Transverse colon (tissue), 4 donors: Measurements from ENCODE around the gene CEACAM21.

Experiments used
- EP300 ChIP-seq: sonication (generic); formaldehyde crosslinking; IDR thresholded peaks from one replicate; pipeline ENCODE4 v1.6.1; 2017; ENCODE audit warnings: antibody characterized with exemption, low read depth
- POLR2AphosphoS5 ChIP-seq, 3 donors: sonication (generic); formaldehyde crosslinking; IDR thresholded peaks; one replicate each; pipeline ENCODE4 v1.6.1; 2016; ENCODE audit warnings: antibody characterized with exemption in 3 of 3
- TF ChIP-seq, protein P1 (sequence below), 5 experiments: fragments of 200-600 bp in 3 of 5; fragments of 450-650 bp in 2 of 5; sonication (generic) in 3 of 5; IDR thresholded peaks; 1 replicate in 2 of 5; 2 replicates in 3 of 5; pipeline ENCODE4 v1.5.1; 2016 to 2017; ENCODE audit warnings: antibody characterized with exemption in 5 of 5, inconsistent platforms in 3 of 5, mild to moderate bottlenecking in 2 of 5, moderate library complexity in 1 of 5

DNA sequence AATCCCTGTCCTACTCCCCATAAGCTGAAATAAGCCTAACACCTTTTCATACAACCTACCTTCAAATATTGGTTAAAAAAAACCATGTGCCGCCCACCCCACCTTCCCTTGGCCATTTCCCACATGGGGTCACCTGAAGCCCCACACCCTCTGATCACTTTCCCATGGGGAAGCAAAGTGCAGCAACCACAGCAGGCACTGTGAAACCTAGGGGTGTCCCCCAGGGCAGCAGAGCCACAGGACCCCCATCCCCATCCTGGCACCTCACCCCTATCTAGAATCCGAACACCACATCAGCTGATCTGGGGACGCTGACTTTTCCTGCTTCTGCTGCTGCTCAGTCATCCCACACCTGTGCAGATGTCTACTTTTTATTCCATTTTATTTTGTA lies 19.9 kb downstream of the CEACAM21 start:
- TF ChIP-seq, protein P1, sequence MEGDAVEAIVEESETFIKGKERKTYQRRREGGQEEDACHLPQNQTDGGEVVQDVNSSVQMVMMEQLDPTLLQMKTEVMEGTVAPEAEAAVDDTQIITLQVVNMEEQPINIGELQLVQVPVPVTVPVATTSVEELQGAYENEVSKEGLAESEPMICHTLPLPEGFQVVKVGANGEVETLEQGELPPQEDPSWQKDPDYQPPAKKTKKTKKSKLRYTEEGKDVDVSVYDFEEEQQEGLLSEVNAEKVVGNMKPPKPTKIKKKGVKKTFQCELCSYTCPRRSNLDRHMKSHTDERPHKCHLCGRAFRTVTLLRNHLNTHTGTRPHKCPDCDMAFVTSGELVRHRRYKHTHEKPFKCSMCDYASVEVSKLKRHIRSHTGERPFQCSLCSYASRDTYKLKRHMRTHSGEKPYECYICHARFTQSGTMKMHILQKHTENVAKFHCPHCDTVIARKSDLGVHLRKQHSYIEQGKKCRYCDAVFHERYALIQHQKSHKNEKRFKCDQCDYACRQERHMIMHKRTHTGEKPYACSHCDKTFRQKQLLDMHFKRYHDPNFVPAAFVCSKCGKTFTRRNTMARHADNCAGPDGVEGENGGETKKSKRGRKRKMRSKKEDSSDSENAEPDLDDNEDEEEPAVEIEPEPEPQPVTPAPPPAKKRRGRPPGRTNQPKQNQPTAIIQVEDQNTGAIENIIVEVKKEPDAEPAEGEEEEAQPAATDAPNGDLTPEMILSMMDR (IDR thresholded peaks at IDR 0.05) = no peak
- TF ChIP-seq POLR2AphosphoS5 (IDR thresholded peaks at IDR 0.05) = no peak
- TF ChIP-seq EP300 = no peak
